Measurements from ENCODE around the gene DNAJC8.

GRCh38 chr1:28196330-28196729 is 36.5 kb downstream of the DNAJC8 start:
- no peak for TF ChIP-seq POLR2A (IDR thresholded peaks at IDR 0.05)
- TF ChIP-seq, protein P1, sequence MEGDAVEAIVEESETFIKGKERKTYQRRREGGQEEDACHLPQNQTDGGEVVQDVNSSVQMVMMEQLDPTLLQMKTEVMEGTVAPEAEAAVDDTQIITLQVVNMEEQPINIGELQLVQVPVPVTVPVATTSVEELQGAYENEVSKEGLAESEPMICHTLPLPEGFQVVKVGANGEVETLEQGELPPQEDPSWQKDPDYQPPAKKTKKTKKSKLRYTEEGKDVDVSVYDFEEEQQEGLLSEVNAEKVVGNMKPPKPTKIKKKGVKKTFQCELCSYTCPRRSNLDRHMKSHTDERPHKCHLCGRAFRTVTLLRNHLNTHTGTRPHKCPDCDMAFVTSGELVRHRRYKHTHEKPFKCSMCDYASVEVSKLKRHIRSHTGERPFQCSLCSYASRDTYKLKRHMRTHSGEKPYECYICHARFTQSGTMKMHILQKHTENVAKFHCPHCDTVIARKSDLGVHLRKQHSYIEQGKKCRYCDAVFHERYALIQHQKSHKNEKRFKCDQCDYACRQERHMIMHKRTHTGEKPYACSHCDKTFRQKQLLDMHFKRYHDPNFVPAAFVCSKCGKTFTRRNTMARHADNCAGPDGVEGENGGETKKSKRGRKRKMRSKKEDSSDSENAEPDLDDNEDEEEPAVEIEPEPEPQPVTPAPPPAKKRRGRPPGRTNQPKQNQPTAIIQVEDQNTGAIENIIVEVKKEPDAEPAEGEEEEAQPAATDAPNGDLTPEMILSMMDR (IDR thresholded peaks at IDR 0.05) = no peak

All from tibial nerve (tissue), 3 donors.